K562 (cell line): ENCODE measurements around the gene RBM19. TPM values are rescaled to one million over a fixed set of nuclear protein-coding genes. Genes with fewer than 3 reads are reported as not detected.

ENCODE experiments used
- ATAC-seq: fragments of 200-7000 bp; cut with Tn5 transposase; 3 replicates; pipeline ENCODE4 v1.9.1; 2020; ENCODE audit warnings: moderate library complexity
- BruUV-seq: library from RNA; stranded (reverse); fragments of 400-500 nt; replicated peaks from 2 replicates; lab custom pipeline; 2021; lab: Mats Ljungman, UMichigan
- CTCF ChIA-PET: fragments of 300-600 bp; formaldehyde crosslinking; extraction: SDS; loops from one replicate; lab custom pipeline; 2021; ENCODE audit warnings: low intra/inter-chr PET ratio; lab: Yijun Ruan, JAX
- POLR2A ChIA-PET: fragments of 300-600, 350-650 bp; sonication (Branson Sonifier 250); formaldehyde crosslinking; extraction: SDS; loops from one replicate; lab custom pipeline; 2021; ENCODE audit warnings: antibody characterized with exemption, inconsistent platforms; lab: Yijun Ruan, JAX
- DNase-seq, 4 experiments: peaks; one replicate each; pipeline versions ENCODE4 v3.0.0 to v3.0.0-alpha.2; 2011 to 2018; ENCODE audit warnings: low spot score in 3 of 4, mixed read lengths in 3 of 4; ENCODE audit errors: extremely low read depth in 1 of 4
- FAIRE-seq: peaks from 2 replicates; lab custom pipeline; 2011; peaks lifted over from hg19 to GRCh38; lab: Jason Lieb, UNC
- H2AFZ ChIP-seq: 2 replicates; pipeline ENCODE4 v1.6.0; 2011; ENCODE audit warnings: low read depth, low read length, control low read depth, inconsistent platforms
- H3K27ac ChIP-seq: fragments of 200-600 bp; 3 replicates; pipeline ENCODE4 v1.8.0; 2011; ENCODE audit warnings: low read depth, mild to moderate bottlenecking, control low read depth, inconsistent platforms, low read length, moderate library complexity, mixed read lengths; ENCODE audit errors: extremely low read depth
- H3K27me3 ChIP-seq, 2 experiments: fragments of 300-600 bp in 1 of 2; 2 replicates in 1 of 2; 3 replicates in 1 of 2; pipeline versions ENCODE4 v1.6.0 to v1.8.0; 2011; ENCODE audit warnings: inconsistent platforms in 2 of 2, low read length in 2 of 2, mild to moderate bottlenecking in 1 of 2, mixed read lengths in 1 of 2, moderate library complexity in 1 of 2; ENCODE audit not compliant: control insufficient read depth in 2 of 2, insufficient read depth in 2 of 2
- H3K36me3 ChIP-seq: fragments of 300-600 bp; 3 replicates; pipeline ENCODE4 v1.8.0; 2011; ENCODE audit warnings: mild to moderate bottlenecking, low read length, inconsistent platforms; ENCODE audit not compliant: control insufficient read depth, insufficient read depth
- H3K4me1 ChIP-seq, 2 experiments: fragments of 200-600 bp in 1 of 2; replicated peaks in 1 of 2; 2 replicates in 1 of 2; 3 replicates in 1 of 2; pipeline versions ENCODE4 v1.5.1 to v1.8.0; 2011; ENCODE audit warnings: inconsistent platforms in 2 of 2, low read length in 2 of 2, mild to moderate bottlenecking in 1 of 2, mixed read lengths in 1 of 2, moderate library complexity in 1 of 2; ENCODE audit not compliant: control insufficient read depth in 2 of 2, insufficient read depth in 2 of 2
- H3K4me2 ChIP-seq: 2 replicates; pipeline ENCODE4 v1.6.1; 2011; ENCODE audit warnings: low read length, control low read depth, inconsistent platforms, mixed read lengths; ENCODE audit not compliant: insufficient read depth
- H3K4me3 ChIP-seq: fragments of 200-600 bp; sonication (generic), shearing (Covaris generic); 2 replicates; pipeline ENCODE4 v1.5.1; 2016; ENCODE audit warnings: control low read depth, inconsistent platforms
- H3K79me2 ChIP-seq: fragments of 200-600 bp; 3 replicates; pipeline ENCODE4 v1.8.0; 2011; ENCODE audit warnings: low read length, inconsistent platforms; ENCODE audit not compliant: control insufficient read depth, insufficient read depth
- H3K9ac ChIP-seq, 2 experiments: 2 replicates each; pipeline versions ENCODE4 v1.6.0 to v1.6.1; 2011; ENCODE audit warnings: low read depth in 2 of 2, low read length in 2 of 2, control low read depth in 1 of 2, inconsistent platforms in 1 of 2, mild to moderate bottlenecking in 1 of 2, mixed read lengths in 1 of 2; ENCODE audit not compliant: insufficient read depth in 1 of 2
- H3K9me1 ChIP-seq: one replicate; pipeline ENCODE4 v1.6.0; 2011; ENCODE audit warnings: inconsistent platforms, mild to moderate bottlenecking, low read length, moderate library complexity; ENCODE audit not compliant: control insufficient read depth, insufficient read depth
- H3K9me3 ChIP-seq: replicated peaks from 2 replicates; pipeline ENCODE4 v1.5.1; 2011; ENCODE audit warnings: low read depth, low read length, inconsistent platforms; ENCODE audit not compliant: control insufficient read depth, insufficient read depth
- H4K20me1 ChIP-seq: replicated peaks from 2 replicates; pipeline ENCODE4 v1.6.1; 2011; ENCODE audit warnings: low read length, inconsistent platforms, mixed read lengths; ENCODE audit not compliant: control insufficient read depth, insufficient read depth
- CBX2 ChIP-seq: fragments of 200-600 bp; sonication (generic); IDR thresholded peaks from one replicate; pipeline ENCODE4 v1.6.1; 2012; ENCODE audit warnings: mild to moderate bottlenecking, low read length, inconsistent platforms; ENCODE audit not compliant: insufficient read depth, poor library complexity, severe bottlenecking
- GABPA ChIP-seq: fragments of 200-800 bp; sonication (Bioruptor generic); conservative IDR thresholded peaks from 2 replicates; pipeline ENCODE4 v1.6.1; 2016; ENCODE audit warnings: low read depth, missing genetic modification characterization, missing compliant biosample characterization
- SPI1 ChIP-seq: IDR thresholded peaks from 2 replicates; pipeline ENCODE4 v1.6.1; 2011; ENCODE audit warnings: low read depth, low read length, control low read depth, borderline replicate concordance
- SUPT5H ChIP-seq: fragments of 450-650 bp; IDR thresholded peaks from 2 replicates; pipeline ENCODE4 v1.6.1; 2016
- YY1 ChIP-seq, 3 experiments: IDR thresholded peaks; 2 replicates each; pipeline ENCODE4 v1.6.1; 2011; ENCODE audit warnings: low read length in 2 of 3, mild to moderate bottlenecking in 2 of 3, moderate library complexity in 2 of 3, borderline replicate concordance in 1 of 3, control low read depth in 1 of 3, low read depth in 1 of 3; ENCODE audit not compliant: insufficient read depth in 3 of 3, insufficient replicate concordance in 2 of 3, control insufficient read depth in 1 of 3, insufficient read length in 1 of 3; ENCODE audit errors: extremely low read depth in 1 of 3
- WGBS: fragments of 100-300 bp; shearing (Covaris generic); methylation state at CpG from one replicate; pipeline ENCODE4 v1.1.6; 2016; ENCODE audit warnings: low coverage, mixed read lengths; ENCODE audit not compliant: insufficient coverage; ENCODE audit errors: missing lambda C conversion rate; 5-methylcytosine and 5-hydroxymethylcytosine counted together
- in situ Hi-C: fragments of 300-500 bp; cut with MboI; formaldehyde crosslinking; loops from 4 replicates; pipeline ENCODE4 v1.15.0; 2018; ENCODE audit warnings: inconsistent platforms, mixed read lengths
- intact Hi-C: fragments of 100-400 bp; cut with micrococcal nuclease; formaldehyde crosslinking; loops from 2 replicates; pipeline ENCODE4 v1.14.2; 2022
- polyA plus RNA-seq, 8 experiments: library from polyadenylated mRNA; depleted of rRNA in 4 of 8; stranded (reverse) in 5 of 8; unstranded in 3 of 8; fragments of >200 nt; fragmentation: Nextera tagmentation in 2 of 8; fragmentation: Illumina TruSeq in 1 of 8; extraction: Ambion mirVana in 2 of 8; extraction: Trizol in 1 of 8; gene quantifications; 2 replicates each; pipeline versions ENCODE4 v1.2.1 to v1.2.3, GENCODE V29; 2011 to 2014; ENCODE audit warnings: inconsistent platforms in 1 of 8, missing spikeins in 1 of 8
- total RNA-seq, 7 experiments: library from RNA; depleted of rRNA in 6 of 7; stranded (reverse); fragments of >200 nt in 6 of 7; fragmentation: Illumina TruSeq in 2 of 7; extraction: Trizol in 2 of 7; gene quantifications; 2 replicates each; pipeline versions ENCODE4 v1.2.1 to v1.2.3, GENCODE V29; 2011 to 2021; ENCODE audit warnings: low replicate concordance in 1 of 7
- TF ChIP-seq, protein P1 (sequence below): fragments of 450-650 bp; IDR thresholded peaks from 2 replicates; pipeline ENCODE4 v1.6.1; 2014; ENCODE audit warnings: low read depth, mild to moderate bottlenecking, moderate library complexity, borderline replicate concordance
- TF ChIP-seq, protein P2 (sequence below), 3 experiments: fragments of 200-800 bp in 1 of 3; fragments of 250-450 bp in 1 of 3; fragments of 450-650 bp in 1 of 3; sonication (Bioruptor Pico) in 1 of 3; sonication (Bioruptor generic) in 1 of 3; formaldehyde crosslinking in 1 of 3; IDR thresholded peaks; 2 replicates each; pipeline versions ENCODE4 v1.6.1 to v1.8.0; 2016 to 2022; ENCODE audit warnings: mild to moderate bottlenecking in 2 of 3, missing genetic modification characterization in 2 of 3, missing compliant biosample characterization in 1 of 3, moderate library complexity in 1 of 3
- TF ChIP-seq, protein P3 (sequence below): sonication (generic); formaldehyde crosslinking; IDR thresholded peaks from 2 replicates; pipeline ENCODE4 v1.8.1; 2023; ENCODE audit warnings: missing genetic modification reagents, mild to moderate bottlenecking, borderline replicate concordance

The RBM19 gene
- total and polyA plus RNA-seq, 9 of the 15 experiments (the other 6 are each of a cell fraction or from before 2014, with no cell fraction given): 16.0 to 58.4 (median 37.9) TPM

DNA sequence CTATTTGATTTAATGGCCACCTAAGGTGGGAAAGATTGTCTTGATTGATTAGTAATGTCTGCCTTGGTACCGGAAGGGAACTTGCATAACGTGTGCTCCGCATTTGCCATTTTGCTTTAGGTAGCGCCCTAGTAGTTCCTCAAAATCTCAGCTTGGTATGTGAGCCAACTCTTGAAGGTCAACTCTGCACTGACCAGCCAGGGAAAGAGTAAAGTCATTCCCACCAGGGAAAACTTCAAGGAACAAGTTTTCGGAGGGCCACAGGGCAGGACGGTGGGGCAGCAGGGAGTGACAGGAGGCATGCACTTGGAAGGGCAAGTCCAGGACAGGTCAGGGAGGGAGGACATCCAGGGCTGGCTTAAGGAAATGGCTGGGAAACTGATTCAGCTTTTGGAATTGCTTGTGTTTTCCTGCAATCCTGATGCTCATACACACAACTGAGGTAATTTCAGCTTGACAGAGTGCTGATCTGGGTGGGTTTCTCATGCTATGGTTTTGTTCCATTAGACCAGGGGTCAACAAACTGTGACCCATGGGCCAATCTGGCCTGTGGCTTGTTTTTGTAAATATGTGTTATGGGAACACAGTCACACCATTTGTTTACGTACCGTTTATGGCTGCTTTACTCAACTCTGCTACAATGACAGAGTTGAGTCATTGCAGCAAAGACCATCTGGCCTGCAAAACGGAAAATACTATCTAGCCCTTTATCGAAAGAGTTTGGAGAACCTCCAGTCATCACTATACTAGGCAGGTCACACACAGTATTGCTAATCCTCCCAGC is 184.5 kb downstream of the RBM19 start:
- H3K79me2 ChIP-seq: no peaks in the 10 kb centered on the region
- in situ Hi-C loops: no loop called here
- FAIRE-seq: no peak
- ATAC-seq: peak; percentile 54
- no peaks in the 10 kb centered on the region for H3K9me3 ChIP-seq
- H3K9me1 ChIP-seq: no peaks in the 10 kb centered on the region
- H3K27me3 ChIP-seq: no peaks in the 10 kb centered on the region
- H3K4me2 ChIP-seq: peak overlapping the region; percentile 25; the same call in 1 of the 2 replicates
- no peaks in the 10 kb centered on the region for H3K36me3 ChIP-seq
- no TSS peak for BruUV-seq
- peaks cover 4 to 7% of the 10 kb centered on the region in 2 experiments; a peak in 3 of 5 replicates for H3K4me1 ChIP-seq
- no peaks in the 10 kb centered on the region for H4K20me1 ChIP-seq
- no peak overlapping the region for H3K9ac ChIP-seq
- no peak overlapping the region for H3K27ac ChIP-seq
- intact Hi-C loops: no loop called here
- 43% methylated on average over 9 of the region's 10 CpGs for WGBS
- no peak for DNase-seq
- H2AFZ ChIP-seq: peak overlapping the region; percentile 76
- ChIA-PET POLR2A (interaction anchor here (0.7 kb wide), 1 partner anchor 20 kb away, joined by 3 read pairs; no protein-coding TSS in a partner anchor), CTCF (no interaction called here)
- H3K4me3 ChIP-seq: no peak overlapping the region
- TF ChIP-seq GABPA (0 out of 2 replicates have a peak, but pooled peaks have one; percentile 14), CBX2 (no peak), SPI1 (no peak), SUPT5H (no peak), YY1 (IDR thresholded peaks at IDR 0.05; ENCODE audit: borderline replicate concordance in 1 of 3, control insufficient read depth in 1 of 3, extremely low read depth in 1 of 3, insufficient read depth in 3 of 3, insufficient read length in 1 of 3, insufficient replicate concordance in 2 of 3, low read depth in 1 of 3, low read length in 2 of 3) (peak in 1 of 3 experiments; percentile 35)
- TF ChIP-seq, protein P1, sequence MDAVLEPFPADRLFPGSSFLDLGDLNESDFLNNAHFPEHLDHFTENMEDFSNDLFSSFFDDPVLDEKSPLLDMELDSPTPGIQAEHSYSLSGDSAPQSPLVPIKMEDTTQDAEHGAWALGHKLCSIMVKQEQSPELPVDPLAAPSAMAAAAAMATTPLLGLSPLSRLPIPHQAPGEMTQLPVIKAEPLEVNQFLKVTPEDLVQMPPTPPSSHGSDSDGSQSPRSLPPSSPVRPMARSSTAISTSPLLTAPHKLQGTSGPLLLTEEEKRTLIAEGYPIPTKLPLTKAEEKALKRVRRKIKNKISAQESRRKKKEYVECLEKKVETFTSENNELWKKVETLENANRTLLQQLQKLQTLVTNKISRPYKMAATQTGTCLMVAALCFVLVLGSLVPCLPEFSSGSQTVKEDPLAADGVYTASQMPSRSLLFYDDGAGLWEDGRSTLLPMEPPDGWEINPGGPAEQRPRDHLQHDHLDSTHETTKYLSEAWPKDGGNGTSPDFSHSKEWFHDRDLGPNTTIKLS: no peak
- TF ChIP-seq, protein P2, sequence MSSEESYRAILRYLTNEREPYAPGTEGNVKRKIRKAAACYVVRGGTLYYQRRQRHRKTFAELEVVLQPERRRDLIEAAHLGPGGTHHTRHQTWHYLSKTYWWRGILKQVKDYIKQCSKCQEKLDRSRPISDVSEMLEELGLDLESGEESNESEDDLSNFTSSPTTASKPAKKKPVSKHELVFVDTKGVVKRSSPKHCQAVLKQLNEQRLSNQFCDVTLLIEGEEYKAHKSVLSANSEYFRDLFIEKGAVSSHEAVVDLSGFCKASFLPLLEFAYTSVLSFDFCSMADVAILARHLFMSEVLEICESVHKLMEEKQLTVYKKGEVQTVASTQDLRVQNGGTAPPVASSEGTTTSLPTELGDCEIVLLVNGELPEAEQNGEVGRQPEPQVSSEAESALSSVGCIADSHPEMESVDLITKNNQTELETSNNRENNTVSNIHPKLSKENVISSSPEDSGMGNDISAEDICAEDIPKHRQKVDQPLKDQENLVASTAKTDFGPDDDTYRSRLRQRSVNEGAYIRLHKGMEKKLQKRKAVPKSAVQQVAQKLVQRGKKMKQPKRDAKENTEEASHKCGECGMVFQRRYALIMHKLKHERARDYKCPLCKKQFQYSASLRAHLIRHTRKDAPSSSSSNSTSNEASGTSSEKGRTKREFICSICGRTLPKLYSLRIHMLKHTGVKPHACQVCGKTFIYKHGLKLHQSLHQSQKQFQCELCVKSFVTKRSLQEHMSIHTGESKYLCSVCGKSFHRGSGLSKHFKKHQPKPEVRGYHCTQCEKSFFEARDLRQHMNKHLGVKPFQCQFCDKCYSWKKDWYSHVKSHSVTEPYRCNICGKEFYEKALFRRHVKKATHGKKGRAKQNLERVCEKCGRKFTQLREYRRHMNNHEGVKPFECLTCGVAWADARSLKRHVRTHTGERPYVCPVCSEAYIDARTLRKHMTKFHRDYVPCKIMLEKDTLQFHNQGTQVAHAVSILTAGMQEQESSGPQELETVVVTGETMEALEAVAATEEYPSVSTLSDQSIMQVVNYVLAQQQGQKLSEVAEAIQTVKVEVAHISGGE (CRISPR knock-in tag; IDR thresholded peaks at IDR 0.05): 0 out of 6 replicates have a peak, but pooled peaks of 1 of the 3 experiments have one; percentile 46
- TF ChIP-seq, protein P3, sequence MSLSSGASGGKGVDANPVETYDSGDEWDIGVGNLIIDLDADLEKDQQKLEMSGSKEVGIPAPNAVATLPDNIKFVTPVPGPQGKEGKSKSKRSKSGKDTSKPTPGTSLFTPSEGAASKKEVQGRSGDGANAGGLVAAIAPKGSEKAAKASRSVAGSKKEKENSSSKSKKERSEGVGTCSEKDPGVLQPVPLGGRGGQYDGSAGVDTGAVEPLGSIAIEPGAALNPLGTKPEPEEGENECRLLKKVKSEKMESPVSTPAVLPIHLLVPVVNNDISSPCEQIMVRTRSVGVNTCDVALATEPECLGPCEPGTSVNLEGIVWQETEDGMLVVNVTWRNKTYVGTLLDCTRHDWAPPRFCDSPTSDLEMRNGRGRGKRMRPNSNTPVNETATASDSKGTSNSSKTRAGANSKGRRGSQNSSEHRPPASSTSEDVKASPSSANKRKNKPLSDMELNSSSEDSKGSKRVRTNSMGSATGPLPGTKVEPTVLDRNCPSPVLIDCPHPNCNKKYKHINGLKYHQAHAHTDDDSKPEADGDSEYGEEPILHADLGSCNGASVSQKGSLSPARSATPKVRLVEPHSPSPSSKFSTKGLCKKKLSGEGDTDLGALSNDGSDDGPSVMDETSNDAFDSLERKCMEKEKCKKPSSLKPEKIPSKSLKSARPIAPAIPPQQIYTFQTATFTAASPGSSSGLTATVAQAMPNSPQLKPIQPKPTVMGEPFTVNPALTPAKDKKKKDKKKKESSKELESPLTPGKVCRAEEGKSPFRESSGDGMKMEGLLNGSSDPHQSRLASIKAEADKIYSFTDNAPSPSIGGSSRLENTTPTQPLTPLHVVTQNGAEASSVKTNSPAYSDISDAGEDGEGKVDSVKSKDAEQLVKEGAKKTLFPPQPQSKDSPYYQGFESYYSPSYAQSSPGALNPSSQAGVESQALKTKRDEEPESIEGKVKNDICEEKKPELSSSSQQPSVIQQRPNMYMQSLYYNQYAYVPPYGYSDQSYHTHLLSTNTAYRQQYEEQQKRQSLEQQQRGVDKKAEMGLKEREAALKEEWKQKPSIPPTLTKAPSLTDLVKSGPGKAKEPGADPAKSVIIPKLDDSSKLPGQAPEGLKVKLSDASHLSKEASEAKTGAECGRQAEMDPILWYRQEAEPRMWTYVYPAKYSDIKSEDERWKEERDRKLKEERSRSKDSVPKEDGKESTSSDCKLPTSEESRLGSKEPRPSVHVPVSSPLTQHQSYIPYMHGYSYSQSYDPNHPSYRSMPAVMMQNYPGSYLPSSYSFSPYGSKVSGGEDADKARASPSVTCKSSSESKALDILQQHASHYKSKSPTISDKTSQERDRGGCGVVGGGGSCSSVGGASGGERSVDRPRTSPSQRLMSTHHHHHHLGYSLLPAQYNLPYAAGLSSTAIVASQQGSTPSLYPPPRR: no peak
